SHP77 treated with DMSO at 0.1 percent for 48 hours (cell line): ENCODE results near the gene PFKM.

Experiments
- DNase-seq: peaks from one replicate; lab custom pipeline; 2025; lab: John Stamatoyannopoulos, UW

The PFKM gene

DNA sequence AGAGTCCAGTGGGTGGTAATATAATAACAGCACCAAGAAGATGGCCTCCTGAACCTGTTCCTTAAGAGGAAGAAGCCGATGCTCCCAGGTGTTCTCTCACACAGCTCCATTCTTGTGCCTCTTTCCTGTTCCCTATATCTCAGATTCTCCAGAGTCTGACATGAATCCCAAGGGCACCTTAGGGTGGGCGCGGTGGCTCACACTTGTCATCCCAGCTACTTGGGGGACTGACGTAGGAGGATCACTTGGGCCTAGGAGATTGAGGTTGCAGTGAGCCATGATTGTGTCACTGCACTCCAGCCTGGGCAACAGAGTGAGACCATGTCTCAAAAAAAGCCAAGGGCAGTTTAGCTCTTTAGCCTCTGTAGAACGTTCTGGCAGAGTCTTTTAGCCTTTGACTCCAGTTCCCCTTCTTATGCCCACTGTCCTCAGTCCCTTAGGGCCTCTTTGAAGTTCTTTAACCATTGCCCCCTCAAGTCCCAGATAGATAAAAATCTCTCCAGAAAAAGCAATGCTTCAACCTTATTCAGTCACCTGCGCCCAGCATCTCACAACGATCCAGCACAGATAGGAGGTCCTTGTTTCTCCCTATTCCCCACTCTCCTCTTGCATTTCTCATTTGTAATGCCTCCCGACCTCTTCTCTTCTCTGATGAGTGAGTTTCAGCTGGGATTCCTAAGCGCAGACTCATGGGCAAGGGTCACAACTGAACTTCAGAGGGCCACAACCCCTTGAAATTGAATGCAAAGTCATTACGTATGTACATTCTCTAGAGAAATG lies 68.9 kb downstream of the PFKM start:
- DNase-seq, result no peak

DNA sequence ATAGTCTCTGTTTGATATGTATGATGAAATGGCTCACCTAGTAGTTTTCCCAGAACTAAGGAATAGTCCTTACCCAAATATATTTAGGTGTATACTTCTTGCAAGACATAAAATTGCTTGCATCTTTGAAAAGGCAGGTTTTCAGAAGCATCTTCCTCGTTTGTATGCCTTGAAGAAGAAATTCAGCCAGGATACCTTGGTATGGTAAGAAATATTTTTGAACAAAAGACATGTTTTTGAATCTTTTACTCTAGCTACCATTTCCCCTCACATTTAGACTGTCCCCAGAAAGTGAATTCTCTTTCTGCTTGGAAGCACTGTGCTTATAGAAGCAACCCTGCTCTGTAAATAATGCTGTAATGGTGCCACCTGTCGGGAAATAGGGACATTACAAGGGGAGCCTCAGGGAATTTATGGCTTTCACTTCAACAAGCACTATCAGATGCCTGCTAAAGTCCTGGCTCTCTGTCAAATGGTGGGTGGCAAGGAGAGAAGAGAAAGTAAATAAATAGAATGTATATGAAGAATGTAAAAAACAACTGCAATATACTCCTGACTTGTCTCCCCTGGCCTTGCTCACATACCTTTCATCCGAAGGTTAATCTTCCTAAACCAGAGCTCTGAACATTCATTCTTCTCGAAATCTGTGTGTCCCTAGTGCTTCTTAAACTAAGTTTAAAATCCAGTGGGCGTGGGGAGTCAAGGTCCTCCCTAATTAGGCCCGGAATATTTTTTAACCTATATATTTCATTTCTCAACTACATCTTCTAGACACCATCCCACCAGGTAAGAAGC lies 70.4 kb downstream of the PFKM start:
- DNase-seq, result peak; percentile 10

DNA sequence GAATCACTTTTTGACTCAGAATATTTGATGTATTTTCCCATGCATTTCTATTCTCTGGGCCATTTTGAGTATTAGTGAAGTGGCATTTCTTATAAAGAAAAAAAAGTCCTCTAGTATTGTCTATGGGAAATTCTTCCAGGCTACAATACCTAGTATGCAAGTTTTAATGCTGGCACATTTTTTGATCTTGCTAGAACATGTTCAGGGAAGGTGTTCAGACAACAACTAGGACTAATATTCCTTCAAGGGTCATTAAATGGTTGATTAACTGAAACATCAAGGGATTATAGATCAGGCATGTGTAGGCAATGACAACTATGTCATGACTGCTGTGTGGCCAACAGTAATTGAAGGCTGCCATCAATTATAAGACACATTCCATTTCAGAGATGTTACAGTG lies 71.9 kb downstream of the PFKM start:
- DNase-seq, result no peak

DNA sequence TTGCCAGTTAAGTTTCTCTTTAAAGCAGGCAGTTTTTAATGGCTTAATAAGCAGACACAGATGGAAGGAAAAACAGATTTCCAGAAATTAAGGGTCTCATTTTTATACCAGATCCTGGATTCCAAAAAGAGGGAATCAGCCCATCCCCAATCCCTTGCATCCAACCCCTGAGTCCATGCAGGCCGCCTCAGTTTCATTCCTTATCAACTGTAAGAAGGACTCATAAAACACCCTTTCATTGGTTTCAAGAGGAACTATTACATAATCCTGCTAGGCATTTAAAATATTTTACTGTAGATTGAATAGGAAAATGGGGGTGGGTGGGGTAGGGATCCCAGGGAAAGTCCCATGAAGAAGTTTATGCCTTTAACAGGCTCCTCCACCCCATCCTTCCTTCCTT lies 73.7 kb downstream of the PFKM start:
- no peak for DNase-seq

DNA sequence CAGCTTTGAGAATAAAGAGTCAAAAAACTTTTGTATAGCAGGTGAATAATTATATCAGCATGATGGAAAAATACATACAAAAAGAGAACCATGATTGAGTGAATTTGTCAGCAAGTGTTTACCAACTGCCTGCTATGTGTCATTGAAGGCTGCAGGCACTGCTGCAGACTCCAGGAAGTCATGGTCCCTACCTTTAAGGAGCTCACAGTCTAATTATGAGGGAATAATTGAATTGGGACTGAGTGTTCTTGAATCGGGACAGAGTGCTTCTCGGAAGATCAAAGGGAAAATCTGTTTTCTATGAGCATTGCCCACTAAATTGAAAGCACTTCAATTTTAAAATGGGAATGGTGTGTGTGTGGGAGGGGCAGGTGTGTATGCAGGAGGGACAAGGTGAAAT lies 74.5 kb downstream of the PFKM start:
- no peak for DNase-seq

DNA sequence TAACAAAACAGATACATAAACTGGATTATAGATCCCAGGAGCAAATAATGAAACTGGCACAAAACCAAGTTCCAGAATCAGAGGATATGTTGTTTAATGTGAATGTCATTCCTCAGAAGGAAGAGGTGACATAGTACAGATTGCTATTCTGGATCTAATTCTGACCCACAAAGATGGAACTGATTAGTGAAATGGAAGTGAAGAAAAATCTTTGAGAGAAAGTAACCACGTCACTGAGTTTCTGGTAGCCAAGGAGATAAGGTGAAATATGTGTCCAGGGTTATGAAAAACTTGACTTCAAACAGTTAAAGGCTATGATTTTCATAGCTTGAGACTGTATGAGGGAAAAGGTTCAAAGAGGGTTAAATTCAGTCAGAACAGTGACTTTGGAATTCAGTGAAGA lies 75.6 kb downstream of the PFKM start:
- DNase-seq, result no peak
